GM12872 (cell line): ENCODE measurements around the gene HOXC11.

Experiments used
- TF ChIP-seq, protein P1 (sequence below): IDR thresholded peaks from 3 replicates; pipeline ENCODE4 v1.5.1; 2011; ENCODE audit warnings: low read depth, mild to moderate bottlenecking, low read length, moderate library complexity; ENCODE audit not compliant: insufficient read depth

Gene HOXC11

DNA sequence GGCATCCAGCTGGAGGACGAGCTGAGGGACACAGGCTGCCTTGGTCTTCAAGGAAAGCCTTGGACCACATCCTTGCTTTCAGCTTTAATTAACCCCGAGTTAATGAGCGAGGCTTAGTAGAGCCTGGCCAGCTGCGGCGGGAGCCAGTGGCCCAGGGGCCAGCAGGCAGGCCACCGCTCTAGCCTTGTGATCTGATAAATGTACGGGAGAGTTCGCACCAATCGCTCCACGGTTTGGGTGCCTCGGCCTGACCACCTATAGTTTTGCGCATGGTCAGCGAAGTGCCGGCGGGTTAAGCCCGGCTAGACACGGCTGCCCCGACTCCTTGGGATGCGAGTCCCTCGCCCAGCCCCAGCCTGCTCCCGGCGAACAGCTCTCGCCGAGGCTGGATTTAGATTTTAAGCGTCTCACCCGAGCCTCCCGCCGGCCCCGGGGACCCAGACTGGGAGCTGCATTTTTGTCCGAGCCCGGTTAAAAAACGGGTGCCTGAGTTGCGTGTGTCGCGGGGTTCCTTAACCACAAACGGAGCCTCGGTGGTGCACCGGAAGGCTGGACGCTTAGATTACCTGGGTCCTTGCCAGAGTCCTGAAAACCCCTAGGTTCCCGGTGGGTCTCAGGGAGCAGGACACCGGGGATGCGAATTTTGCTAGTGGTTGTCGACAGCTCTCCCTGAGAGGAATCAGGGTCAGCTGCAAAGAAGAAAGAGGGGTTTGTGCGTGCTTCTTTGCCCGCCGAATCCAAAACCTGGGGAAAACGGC lies 21.2 kb upstream of the HOXC11 start:
- TF ChIP-seq, protein P1, sequence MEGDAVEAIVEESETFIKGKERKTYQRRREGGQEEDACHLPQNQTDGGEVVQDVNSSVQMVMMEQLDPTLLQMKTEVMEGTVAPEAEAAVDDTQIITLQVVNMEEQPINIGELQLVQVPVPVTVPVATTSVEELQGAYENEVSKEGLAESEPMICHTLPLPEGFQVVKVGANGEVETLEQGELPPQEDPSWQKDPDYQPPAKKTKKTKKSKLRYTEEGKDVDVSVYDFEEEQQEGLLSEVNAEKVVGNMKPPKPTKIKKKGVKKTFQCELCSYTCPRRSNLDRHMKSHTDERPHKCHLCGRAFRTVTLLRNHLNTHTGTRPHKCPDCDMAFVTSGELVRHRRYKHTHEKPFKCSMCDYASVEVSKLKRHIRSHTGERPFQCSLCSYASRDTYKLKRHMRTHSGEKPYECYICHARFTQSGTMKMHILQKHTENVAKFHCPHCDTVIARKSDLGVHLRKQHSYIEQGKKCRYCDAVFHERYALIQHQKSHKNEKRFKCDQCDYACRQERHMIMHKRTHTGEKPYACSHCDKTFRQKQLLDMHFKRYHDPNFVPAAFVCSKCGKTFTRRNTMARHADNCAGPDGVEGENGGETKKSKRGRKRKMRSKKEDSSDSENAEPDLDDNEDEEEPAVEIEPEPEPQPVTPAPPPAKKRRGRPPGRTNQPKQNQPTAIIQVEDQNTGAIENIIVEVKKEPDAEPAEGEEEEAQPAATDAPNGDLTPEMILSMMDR, result no peak

DNA sequence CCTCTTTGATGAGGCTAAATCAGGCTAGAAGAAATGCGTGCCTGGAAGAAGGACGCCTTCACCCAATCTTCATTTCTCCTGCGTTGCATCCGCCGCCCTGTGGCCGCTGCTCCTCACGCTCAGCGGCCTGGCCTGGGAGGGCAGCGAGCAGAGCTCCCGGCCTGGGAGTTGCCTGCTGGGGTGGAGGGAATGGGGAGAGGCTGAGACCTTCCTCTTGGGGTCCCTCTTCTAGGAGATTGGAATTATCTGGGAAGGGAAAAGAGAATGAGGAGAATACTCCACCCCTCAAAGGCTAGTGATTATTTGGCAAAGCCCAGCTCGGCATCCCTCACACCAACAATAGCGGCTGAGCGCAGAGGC lies 20.6 kb upstream of the HOXC11 start:
- TF ChIP-seq, protein P1, result no peak

DNA sequence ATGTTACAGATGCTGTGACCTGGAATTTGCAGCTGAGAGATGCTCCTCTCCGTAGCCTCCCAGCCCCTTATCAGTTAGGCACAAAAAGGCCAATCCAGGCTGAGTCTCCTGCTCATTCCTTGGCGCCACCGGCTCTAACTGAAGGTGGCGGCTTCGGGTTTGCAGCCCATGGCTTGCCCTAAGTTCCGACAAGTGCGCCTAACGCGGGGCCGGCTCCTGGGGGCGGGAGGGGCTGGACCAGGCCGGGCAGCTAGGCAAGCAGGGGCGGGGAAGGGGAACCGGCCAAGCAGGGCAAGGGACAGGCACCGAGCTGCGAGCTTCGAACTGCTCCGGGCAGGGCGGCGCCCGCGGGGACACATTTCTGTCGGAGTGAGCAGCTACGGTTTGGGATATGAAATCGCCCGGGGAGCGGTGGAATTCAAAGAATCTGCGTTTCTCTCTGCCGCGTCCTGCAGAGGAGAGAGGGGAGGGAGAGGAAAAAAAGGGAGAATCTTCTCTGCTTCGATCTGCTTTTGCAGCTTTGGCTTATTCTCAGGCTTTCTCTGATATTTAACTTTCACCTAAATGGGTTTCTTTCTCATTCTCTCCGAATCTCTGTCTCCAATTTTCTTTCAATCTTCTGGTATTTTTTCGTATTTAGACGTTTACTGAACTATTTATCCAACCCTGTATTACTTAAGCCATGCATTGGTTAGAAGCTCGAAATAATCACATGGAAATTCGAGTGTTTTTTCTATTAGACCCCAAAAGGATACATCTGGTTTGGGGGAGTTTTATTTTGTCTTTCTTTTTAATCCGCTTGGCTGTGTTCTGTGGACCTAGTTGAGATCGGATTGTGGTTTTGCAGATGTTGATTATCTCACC lies 19.8 kb upstream of the HOXC11 start:
- TF ChIP-seq, protein P1, result no peak

DNA sequence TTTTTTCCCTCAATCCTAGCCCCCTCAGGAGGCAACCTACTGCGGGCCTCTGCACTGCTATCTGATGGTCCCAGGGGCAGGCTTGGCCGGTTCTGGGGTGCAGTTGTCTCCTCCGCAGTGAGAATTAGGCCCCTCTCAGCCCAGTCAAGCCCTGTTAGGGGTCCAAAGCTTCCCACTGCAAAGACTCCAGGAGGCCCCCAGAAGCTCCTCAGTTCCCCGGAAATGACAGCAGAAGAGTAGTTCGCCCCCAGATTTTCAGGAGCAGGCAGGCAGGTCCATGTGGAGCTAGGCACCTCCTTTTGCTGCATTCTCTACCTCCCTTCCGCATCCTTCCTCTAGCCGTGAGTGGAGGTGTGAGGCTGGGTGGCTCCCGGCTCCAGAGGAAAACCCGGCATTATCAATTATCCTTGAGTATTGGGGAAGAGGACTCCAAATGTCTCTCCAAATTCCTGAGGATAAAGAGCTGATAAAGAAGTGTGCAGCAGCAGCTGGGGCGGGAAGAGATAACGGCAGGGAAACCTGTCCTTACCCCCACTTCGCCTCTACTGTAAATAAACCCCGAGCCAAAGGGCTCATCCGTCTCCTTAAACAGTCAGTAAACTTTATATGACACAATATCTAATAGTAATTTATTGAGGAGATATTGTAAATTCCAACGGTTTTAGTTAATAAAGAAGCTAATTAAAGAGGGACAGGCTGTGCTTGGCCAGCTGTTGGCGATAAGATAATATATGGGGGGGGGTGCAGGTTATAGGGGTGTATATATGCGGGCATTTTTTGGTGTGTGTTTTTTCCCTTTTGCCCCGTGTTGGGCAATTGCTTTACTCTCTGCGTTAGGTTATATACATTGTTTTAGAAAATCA lies 18.9 kb upstream of the HOXC11 start:
- TF ChIP-seq, protein P1, result no peak

DNA sequence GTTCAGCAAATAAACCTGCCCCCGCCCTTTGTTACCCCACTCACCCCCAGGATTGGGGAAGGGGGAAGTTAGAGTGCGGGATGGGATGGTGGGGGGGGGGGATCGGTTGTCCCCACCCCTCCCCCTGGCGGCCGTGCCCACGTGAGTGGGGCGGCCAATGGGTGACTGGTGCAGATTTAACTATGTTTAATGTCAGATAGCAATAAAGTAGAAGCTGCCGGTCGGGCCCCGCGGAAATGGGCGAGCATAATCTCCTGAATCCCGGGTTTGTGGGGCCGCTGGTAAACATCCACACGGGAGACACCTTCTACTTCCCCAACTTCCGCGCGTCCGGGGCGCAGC lies 18.3 kb upstream of the HOXC11 start, which contains the start of gene HOXC12:
TSS of gene HOXC12 (plus strand) at position 210 of the 342 bp plus-strand sequence. CDS start at position 237, 27 bp downstream.
- TF ChIP-seq, protein P1, result no peak

DNA sequence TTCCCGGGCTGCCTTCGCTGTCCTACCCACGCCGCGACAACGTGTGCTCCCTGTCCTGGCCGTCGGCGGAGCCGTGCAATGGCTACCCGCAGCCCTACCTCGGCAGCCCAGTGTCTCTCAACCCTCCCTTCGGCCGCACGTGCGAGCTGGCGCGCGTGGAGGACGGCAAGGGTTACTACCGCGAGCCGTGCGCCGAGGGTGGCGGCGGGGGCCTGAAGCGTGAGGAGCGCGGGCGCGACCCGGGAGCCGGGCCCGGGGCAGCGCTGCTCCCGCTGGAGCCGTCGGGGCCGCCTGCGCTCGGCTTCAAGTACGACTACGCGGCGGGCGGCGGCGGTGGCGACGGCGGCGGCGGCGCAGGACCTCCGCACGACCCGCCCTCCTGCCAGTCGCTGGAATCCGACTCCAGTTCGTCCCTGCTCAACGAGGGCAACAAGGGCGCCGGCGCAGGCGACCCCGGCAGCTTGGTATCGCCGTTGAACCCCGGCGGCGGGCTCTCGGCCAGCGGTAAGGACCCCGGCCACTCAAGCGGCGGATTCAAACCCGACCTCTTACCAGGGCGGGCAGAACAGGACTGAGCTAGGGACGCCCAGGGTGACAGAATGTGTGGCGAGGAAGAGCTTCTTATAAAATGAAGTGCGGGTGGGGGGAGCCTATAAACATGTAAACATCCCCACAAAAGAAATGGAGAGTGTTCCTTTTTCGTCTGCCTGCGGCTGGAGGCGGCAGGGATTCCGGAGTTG lies 17.7 kb upstream of the HOXC11 start:
- TF ChIP-seq, protein P1, result no peak
